ENCODE data around the gene AUTS2. TPM values are rescaled to one million over a fixed set of nuclear protein-coding genes. Genes with fewer than 3 reads are reported as not detected.

The AUTS2 gene
- total RNA-seq, 1 experiment from 2014 or later: 2.5 TPM

DNA sequence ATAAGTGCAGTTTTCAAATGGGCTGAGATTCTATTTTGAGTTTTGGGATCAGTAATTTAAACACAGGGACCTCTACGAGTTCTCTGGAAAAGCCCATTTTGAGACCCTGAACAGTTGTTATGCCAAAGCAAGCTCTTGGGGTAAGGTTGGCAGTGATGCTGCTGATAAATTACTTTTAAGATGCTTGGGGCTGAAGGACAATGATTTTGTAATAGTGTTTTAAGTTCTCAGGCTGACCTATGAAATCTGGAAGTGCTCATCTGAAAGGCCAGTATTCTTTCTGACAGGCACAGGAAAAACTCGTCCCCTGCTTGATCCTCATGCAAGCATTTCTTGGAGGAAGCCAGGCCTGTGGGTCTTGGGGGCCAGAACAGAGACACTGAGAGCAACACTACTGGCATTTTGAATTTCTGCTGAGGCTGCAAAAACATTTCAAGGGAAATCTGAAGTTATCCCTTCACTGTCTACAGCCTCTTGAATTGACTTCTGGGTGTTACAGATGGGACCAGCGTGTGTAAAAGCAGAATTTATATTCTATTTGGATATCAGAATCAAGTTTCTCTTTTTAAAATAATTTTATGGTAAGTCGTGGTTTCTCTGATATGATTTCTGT, 79.7 kb downstream of the AUTS2 start:
- H3K4me1 ChIP-seq (ENCODE audit: control insufficient read depth, insufficient read depth, low read length): no peaks in the 10 kb centered on the region
- H3K9me3 ChIP-seq (ENCODE audit: control insufficient read depth, insufficient read depth, low read depth, low read length): no peaks in the 10 kb centered on the region
- ChIA-PET POLR2A (no interaction called here), CTCF (no interaction called here)
- H3K27ac ChIP-seq (ENCODE audit: low read length): no peak overlapping the region
- in situ Hi-C loops (cut with HindIII; ENCODE audit: low pct_unique_long_range_greater_than_20kb, low sequenced_read_pairs): no loop called here
- intact Hi-C loops (cut with micrococcal nuclease; ENCODE audit: unreplicated experiment): no loop called here
- ATAC-seq (no peak), DNase-seq (ENCODE audit: low read depth, low spot score) (no peak)
- H3K27me3 ChIP-seq (ENCODE audit: control insufficient read depth, insufficient read depth, low read length): no peaks in the 10 kb centered on the region
- TF ChIP-seq, protein P1, sequence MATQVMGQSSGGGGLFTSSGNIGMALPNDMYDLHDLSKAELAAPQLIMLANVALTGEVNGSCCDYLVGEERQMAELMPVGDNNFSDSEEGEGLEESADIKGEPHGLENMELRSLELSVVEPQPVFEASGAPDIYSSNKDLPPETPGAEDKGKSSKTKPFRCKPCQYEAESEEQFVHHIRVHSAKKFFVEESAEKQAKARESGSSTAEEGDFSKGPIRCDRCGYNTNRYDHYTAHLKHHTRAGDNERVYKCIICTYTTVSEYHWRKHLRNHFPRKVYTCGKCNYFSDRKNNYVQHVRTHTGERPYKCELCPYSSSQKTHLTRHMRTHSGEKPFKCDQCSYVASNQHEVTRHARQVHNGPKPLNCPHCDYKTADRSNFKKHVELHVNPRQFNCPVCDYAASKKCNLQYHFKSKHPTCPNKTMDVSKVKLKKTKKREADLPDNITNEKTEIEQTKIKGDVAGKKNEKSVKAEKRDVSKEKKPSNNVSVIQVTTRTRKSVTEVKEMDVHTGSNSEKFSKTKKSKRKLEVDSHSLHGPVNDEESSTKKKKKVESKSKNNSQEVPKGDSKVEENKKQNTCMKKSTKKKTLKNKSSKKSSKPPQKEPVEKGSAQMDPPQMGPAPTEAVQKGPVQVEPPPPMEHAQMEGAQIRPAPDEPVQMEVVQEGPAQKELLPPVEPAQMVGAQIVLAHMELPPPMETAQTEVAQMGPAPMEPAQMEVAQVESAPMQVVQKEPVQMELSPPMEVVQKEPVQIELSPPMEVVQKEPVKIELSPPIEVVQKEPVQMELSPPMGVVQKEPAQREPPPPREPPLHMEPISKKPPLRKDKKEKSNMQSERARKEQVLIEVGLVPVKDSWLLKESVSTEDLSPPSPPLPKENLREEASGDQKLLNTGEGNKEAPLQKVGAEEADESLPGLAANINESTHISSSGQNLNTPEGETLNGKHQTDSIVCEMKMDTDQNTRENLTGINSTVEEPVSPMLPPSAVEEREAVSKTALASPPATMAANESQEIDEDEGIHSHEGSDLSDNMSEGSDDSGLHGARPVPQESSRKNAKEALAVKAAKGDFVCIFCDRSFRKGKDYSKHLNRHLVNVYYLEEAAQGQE (IDR thresholded peaks at IDR 0.05; ENCODE audit: insufficient read depth in 1 of 2, low read depth in 2 of 2, low read length in 1 of 2): no peak
- TF ChIP-seq SIN3A (IDR thresholded peaks at IDR 0.05; ENCODE audit: borderline replicate concordance, insufficient read depth, low read depth, low read length) (no peak), POLR2AphosphoS5 (IDR thresholded peaks at IDR 0.05; ENCODE audit: low read depth, low read length) (no peak), TCF7L2 (IDR thresholded peaks at IDR 0.05; ENCODE audit: low read depth, low read length) (no peak)
- TF ChIP-seq, protein P2, sequence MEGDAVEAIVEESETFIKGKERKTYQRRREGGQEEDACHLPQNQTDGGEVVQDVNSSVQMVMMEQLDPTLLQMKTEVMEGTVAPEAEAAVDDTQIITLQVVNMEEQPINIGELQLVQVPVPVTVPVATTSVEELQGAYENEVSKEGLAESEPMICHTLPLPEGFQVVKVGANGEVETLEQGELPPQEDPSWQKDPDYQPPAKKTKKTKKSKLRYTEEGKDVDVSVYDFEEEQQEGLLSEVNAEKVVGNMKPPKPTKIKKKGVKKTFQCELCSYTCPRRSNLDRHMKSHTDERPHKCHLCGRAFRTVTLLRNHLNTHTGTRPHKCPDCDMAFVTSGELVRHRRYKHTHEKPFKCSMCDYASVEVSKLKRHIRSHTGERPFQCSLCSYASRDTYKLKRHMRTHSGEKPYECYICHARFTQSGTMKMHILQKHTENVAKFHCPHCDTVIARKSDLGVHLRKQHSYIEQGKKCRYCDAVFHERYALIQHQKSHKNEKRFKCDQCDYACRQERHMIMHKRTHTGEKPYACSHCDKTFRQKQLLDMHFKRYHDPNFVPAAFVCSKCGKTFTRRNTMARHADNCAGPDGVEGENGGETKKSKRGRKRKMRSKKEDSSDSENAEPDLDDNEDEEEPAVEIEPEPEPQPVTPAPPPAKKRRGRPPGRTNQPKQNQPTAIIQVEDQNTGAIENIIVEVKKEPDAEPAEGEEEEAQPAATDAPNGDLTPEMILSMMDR (IDR thresholded peaks at IDR 0.05): no peak
- no TSS peak for BruUV-seq (replicated peaks)
- H3K36me3 ChIP-seq (ENCODE audit: control insufficient read depth, insufficient read depth, low read length): no peaks in the 10 kb centered on the region
- no peak overlapping the region for H3K4me3 ChIP-seq (ENCODE audit: low read depth in 2 of 2, low read length in 2 of 2)

DNA sequence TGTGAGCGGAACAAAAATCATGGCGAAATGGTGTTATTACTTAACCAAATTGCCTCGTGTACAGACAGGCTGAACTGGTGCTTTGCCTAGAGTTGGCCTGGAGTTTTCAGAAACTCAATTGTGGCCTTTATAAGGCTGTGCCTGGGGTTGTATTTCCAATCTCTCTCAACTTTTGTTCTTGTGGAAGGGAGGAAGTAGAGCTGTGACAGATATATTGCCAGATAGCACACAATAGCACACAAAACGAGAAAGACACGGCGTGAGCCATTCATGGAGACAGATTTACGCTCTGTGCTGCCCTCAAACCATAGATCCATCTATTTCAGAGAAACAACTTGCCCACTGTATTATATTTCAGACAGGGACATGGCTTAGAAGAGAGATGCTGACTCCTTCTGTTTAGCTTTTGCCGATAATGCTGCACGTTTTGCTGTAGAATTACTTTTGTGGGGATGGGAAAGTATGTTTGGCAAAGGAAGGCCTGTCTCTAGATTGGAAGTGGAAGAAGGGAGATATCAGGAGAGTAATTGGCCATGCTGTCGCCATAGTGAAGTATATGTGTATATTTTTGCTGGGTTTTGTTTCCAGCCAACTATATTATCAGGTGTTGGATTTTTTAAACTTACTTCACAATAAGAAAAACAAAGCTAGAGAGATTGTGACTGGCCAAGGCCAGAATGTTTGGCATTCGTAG, 80.4 kb downstream of the AUTS2 start:
- in situ Hi-C loops (cut with HindIII; ENCODE audit: low pct_unique_long_range_greater_than_20kb, low sequenced_read_pairs): no loop called here
- BruUV-seq (replicated peaks): no TSS peak
- Histone ChIP-seq H3K9me3 (ENCODE audit: control insufficient read depth, insufficient read depth, low read depth, low read length) (no peaks in the 10 kb centered on the region), H3K4me3 (ENCODE audit: low read depth in 2 of 2, low read length in 2 of 2) (no peak overlapping the region), H3K4me1 (ENCODE audit: control insufficient read depth, insufficient read depth, low read length) (no peaks in the 10 kb centered on the region), H3K27me3 (ENCODE audit: control insufficient read depth, insufficient read depth, low read length) (no peaks in the 10 kb centered on the region), H3K27ac (ENCODE audit: low read length) (no peak overlapping the region), H3K36me3 (ENCODE audit: control insufficient read depth, insufficient read depth, low read length) (no peaks in the 10 kb centered on the region)
- POLR2A ChIA-PET: no interaction called here
- intact Hi-C loops (cut with micrococcal nuclease; ENCODE audit: unreplicated experiment): no loop called here
- no peak for TF ChIP-seq TCF7L2 (IDR thresholded peaks at IDR 0.05; ENCODE audit: low read depth, low read length)
- CTCF ChIA-PET: no interaction called here
- DNase-seq (ENCODE audit: low read depth, low spot score): no peak
- ATAC-seq: no peak

DNA sequence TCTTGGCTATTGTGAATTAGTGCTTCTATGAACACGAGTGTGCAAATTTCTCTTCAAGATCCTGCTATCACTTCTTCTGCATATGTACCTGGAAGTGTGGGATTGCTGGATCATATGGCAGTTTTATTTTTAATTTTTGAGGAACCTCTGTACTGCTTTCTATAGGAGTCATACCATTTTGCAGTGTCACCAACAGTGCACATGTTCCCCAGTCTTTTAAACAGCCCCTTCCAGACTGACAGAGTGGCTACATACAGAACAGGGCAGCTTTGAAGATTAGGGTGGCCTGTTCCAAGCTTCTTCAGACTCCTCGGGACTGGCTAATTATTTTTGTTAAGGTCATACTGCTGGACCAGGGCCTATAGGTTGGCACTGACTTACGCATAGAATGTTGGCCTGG, 82.9 kb downstream of the AUTS2 start:
- ChIA-PET CTCF (no interaction called here), POLR2A (no interaction called here)
- in situ Hi-C loops (cut with HindIII; ENCODE audit: low pct_unique_long_range_greater_than_20kb, low sequenced_read_pairs): no loop called here

More for the DNA sequence above, 82.9 kb downstream of the AUTS2 start:
- intact Hi-C loops (cut with micrococcal nuclease; ENCODE audit: unreplicated experiment): no loop called here
- DNase-seq (ENCODE audit: low read depth, low spot score) (no peak), ATAC-seq (no peak)
- H3K36me3 ChIP-seq (ENCODE audit: control insufficient read depth, insufficient read depth, low read length): no peaks in the 10 kb centered on the region
- no peaks in the 10 kb centered on the region for H3K27me3 ChIP-seq (ENCODE audit: control insufficient read depth, insufficient read depth, low read length)
- no TSS peak for BruUV-seq (replicated peaks)
- TF ChIP-seq, protein P1 (IDR thresholded peaks at IDR 0.05; ENCODE audit: insufficient read depth in 1 of 2, low read depth in 2 of 2, low read length in 1 of 2): no peak
- TF ChIP-seq SIN3A (IDR thresholded peaks at IDR 0.05; ENCODE audit: borderline replicate concordance, insufficient read depth, low read depth, low read length) (no peak), TCF7L2 (IDR thresholded peaks at IDR 0.05; ENCODE audit: low read depth, low read length) (no peak), POLR2AphosphoS5 (IDR thresholded peaks at IDR 0.05; ENCODE audit: low read depth, low read length) (no peak)
- TF ChIP-seq, protein P2 (IDR thresholded peaks at IDR 0.05): no peak
- H3K27ac ChIP-seq (ENCODE audit: low read length): no peak overlapping the region
- H3K4me1 ChIP-seq (ENCODE audit: control insufficient read depth, insufficient read depth, low read length): no peaks in the 10 kb centered on the region
- no peak overlapping the region for H3K4me3 ChIP-seq (ENCODE audit: low read depth in 2 of 2, low read length in 2 of 2)
- no peaks in the 10 kb centered on the region for H3K9me3 ChIP-seq (ENCODE audit: control insufficient read depth, insufficient read depth, low read depth, low read length)

Data from Panc1 (cell line).